Liver (tissue), 9 donors: ENCODE data around the gene RAPGEF2. TPM values are rescaled to one million over a fixed set of nuclear protein-coding genes. Genes with fewer than 3 reads are reported as not detected.
"Not testable (repeated sequence)": the region's sequence is repeated elsewhere in the genome, so short reads cannot be mapped to it uniquely, and the experiment has no call there.

Source experiments
- DNase-seq: peaks from one replicate; pipeline ENCODE4 v3.0.0-alpha.2; 2017; ENCODE audit warnings: low spot score
- H3K27ac ChIP-seq, 2 donors: one replicate each; pipeline ENCODE4 v1.7.0; 2013; ENCODE audit warnings: inconsistent platforms in 2 of 2, low read length in 2 of 2, control low read depth in 1 of 2, low read depth in 1 of 2, mild to moderate bottlenecking in 1 of 2
- H3K27me3 ChIP-seq, 4 donors: one replicate each; pipeline versions ENCODE4 v1.6.1 to v1.7.0; 2013; ENCODE audit warnings: low read length in 3 of 4, inconsistent platforms in 1 of 4, mild to moderate bottlenecking in 1 of 4, moderate library complexity in 1 of 4; ENCODE audit not compliant: control insufficient read depth in 4 of 4, insufficient read depth in 4 of 4
- H3K36me3 ChIP-seq, 4 donors: one replicate each; pipeline versions ENCODE4 v1.6.1 to v1.7.0; 2013; ENCODE audit warnings: low read length in 3 of 4, mild to moderate bottlenecking in 3 of 4, low read depth in 1 of 4, moderate library complexity in 1 of 4; ENCODE audit not compliant: control insufficient read depth in 4 of 4, insufficient read depth in 3 of 4
- H3K4me1 ChIP-seq, 4 donors: one replicate each; pipeline versions ENCODE4 v1.6.1 to v1.7.0; 2013; ENCODE audit warnings: low read length in 3 of 4, mild to moderate bottlenecking in 3 of 4, moderate library complexity in 1 of 4; ENCODE audit not compliant: control insufficient read depth in 4 of 4, insufficient read depth in 4 of 4
- H3K4me3 ChIP-seq, 3 donors: one replicate each; pipeline versions ENCODE4 v1.6.1 to v1.7.0; 2013; ENCODE audit warnings: low read length in 3 of 3, control low read depth in 1 of 3, low read depth in 1 of 3, mild to moderate bottlenecking in 1 of 3
- H3K9ac ChIP-seq, 2 donors: one replicate each; pipeline ENCODE4 v1.7.0; 2013; ENCODE audit warnings: low read length in 2 of 2, mild to moderate bottlenecking in 2 of 2, moderate library complexity in 2 of 2, control low read depth in 1 of 2, low read depth in 1 of 2
- H3K9me3 ChIP-seq, 4 donors: one replicate each; pipeline versions ENCODE4 v1.6.1 to v1.7.0; 2013; ENCODE audit warnings: low read length in 3 of 4; ENCODE audit not compliant: control insufficient read depth in 4 of 4
- ATF3 ChIP-seq: IDR thresholded peaks from 2 replicates; pipeline ENCODE4 v1.6.1; 2016; ENCODE audit warnings: antibody characterized with exemption
- CTCF ChIP-seq: fragments of 150-350 bp; IDR thresholded peaks from 2 replicates; pipeline ENCODE4 v1.5.1; 2017; ENCODE audit warnings: improper control_type of control experiment, low read depth, low read length; ENCODE audit not compliant: missing input control
- EGR1 ChIP-seq, 2 donors: IDR thresholded peaks; 2 replicates each; pipeline ENCODE4 v1.6.1; 2016 to 2018; ENCODE audit warnings: antibody characterized with exemption in 2 of 2, low read depth in 2 of 2
- FOXA1 ChIP-seq: IDR thresholded peaks from 2 replicates; pipeline ENCODE4 v1.6.1; 2016; ENCODE audit warnings: antibody characterized with exemption
- FOXA2 ChIP-seq: IDR thresholded peaks from 2 replicates; pipeline ENCODE4 v1.6.1; 2016; ENCODE audit warnings: antibody characterized with exemption
- HNF4A ChIP-seq, 2 donors: conservative IDR thresholded peaks; 2 replicates each; pipeline ENCODE4 v1.6.1; 2016; ENCODE audit warnings: antibody characterized with exemption in 2 of 2, mild to moderate bottlenecking in 2 of 2
- HNF4G ChIP-seq: IDR thresholded peaks from 2 replicates; pipeline ENCODE4 v1.6.1; 2016; ENCODE audit warnings: antibody characterized with exemption
- JUND ChIP-seq, 2 donors: IDR thresholded peaks; 2 replicates each; pipeline ENCODE4 v1.6.1; 2016; ENCODE audit warnings: antibody characterized with exemption in 2 of 2
- MAX ChIP-seq: IDR thresholded peaks from 2 replicates; pipeline ENCODE4 v1.6.1; 2016; ENCODE audit warnings: antibody characterized with exemption
- NR2F2 ChIP-seq: IDR thresholded peaks from 2 replicates; pipeline ENCODE4 v1.6.1; 2016; ENCODE audit warnings: antibody characterized with exemption
- RAD21 ChIP-seq, 2 donors: IDR thresholded peaks; 2 replicates each; pipeline ENCODE4 v1.6.1; 2016; ENCODE audit warnings: antibody characterized with exemption in 2 of 2, mild to moderate bottlenecking in 2 of 2
- REST ChIP-seq: IDR thresholded peaks from 2 replicates; pipeline ENCODE4 v1.6.1; 2016; ENCODE audit warnings: antibody characterized with exemption, mild to moderate bottlenecking
- RXRA ChIP-seq, 2 donors: IDR thresholded peaks; 2 replicates each; pipeline ENCODE4 v1.6.1; 2017 to 2018; ENCODE audit warnings: antibody characterized with exemption in 2 of 2, mild to moderate bottlenecking in 1 of 2
- SP1 ChIP-seq: IDR thresholded peaks from 2 replicates; pipeline ENCODE4 v1.6.1; 2018; ENCODE audit warnings: antibody characterized with exemption, mild to moderate bottlenecking
- TAF1 ChIP-seq: conservative IDR thresholded peaks from 2 replicates; pipeline ENCODE4 v1.6.1; 2016; ENCODE audit warnings: antibody characterized with exemption, mild to moderate bottlenecking
- YY1 ChIP-seq: IDR thresholded peaks from 2 replicates; pipeline ENCODE4 v1.6.1; 2016; ENCODE audit warnings: antibody characterized with exemption, mild to moderate bottlenecking
- ZBTB33 ChIP-seq: IDR thresholded peaks from 2 replicates; pipeline ENCODE4 v1.6.1; 2016; ENCODE audit warnings: antibody characterized with exemption
- WGBS: extraction: QIAGEN DNeasy Blood & Tissue Kit; methylation state at CpG from one replicate; pipeline ENCODE4 v1.1.7; 2013; 5-methylcytosine and 5-hydroxymethylcytosine counted together
- polyA plus RNA-seq, 2 donors: library from polyadenylated mRNA; stranded (reverse) in 1 of 2; unstranded in 1 of 2; fragments of 200-250 nt in 1 of 2; fragments of >200 nt in 1 of 2; fragmentation: Nextera tagmentation in 1 of 2; extraction: Ambion mirVana in 1 of 2; gene quantifications; one replicate each; pipeline versions ENCODE4 v1.2.1 to v1.2.3, GENCODE V29; 2013 to 2015
- total RNA-seq, 2 donors: library from RNA; depleted of rRNA; stranded (reverse); fragments of >200 nt; gene quantifications; one replicate each; pipeline ENCODE4 v1.2.3, GENCODE V29; 2014
- donor health status: healthy.
- donor health status: healthy.
- donor health status: healthy.
- donor health status: healthy.
- donor health status: healthy.

The RAPGEF2 gene
- total and polyA plus RNA-seq, 4 donors: 7.3 to 90.4 (median 32.2) TPM

GRCh38 chr4:159062381-159062780 is 40.5 kb upstream of the RAPGEF2 start:
- H3K9me3 ChIP-seq: no peaks in the 10 kb centered on the region
- no peaks in the 10 kb centered on the region for H3K36me3 ChIP-seq
- no peak overlapping the region for H3K4me3 ChIP-seq
- 53% methylated on average over 2 of the region's 2 CpGs for WGBS
- no peak overlapping the region for H3K27ac ChIP-seq
- no peak overlapping the region for H3K9ac ChIP-seq
- no peaks in the 10 kb centered on the region for H3K4me1 ChIP-seq
- H3K27me3 ChIP-seq: no peaks in the 10 kb centered on the region
- no peak for TF ChIP-seq YY1
- DNase-seq: no peak

GRCh38 chr4:159065513-159066240 is 37.2 kb upstream of the RAPGEF2 start:
- Histone ChIP-seq H3K27me3 (no peaks in the 10 kb centered on the region), H3K36me3 (no peaks in the 10 kb centered on the region), H3K9me3 (no peaks in the 10 kb centered on the region), H3K4me1 (no peaks in the 10 kb centered on the region), H3K27ac (no peak overlapping the region), H3K4me3 (no peak overlapping the region), H3K9ac (no peak overlapping the region)
- DNase-seq: no peak
- TF ChIP-seq ATF3 (no peak), FOXA2 (no peak), HNF4A (conservative IDR thresholded peaks at IDR 0.05) (no peak), RXRA (IDR thresholded peaks at IDR 0.05) (no peak), EGR1 (IDR thresholded peaks at IDR 0.05; ENCODE audit: low read depth in 2 of 2) (no peak), REST (no peak), JUND (IDR thresholded peaks at IDR 0.05) (no peak), ZBTB33 (no peak), YY1 (no peak), RAD21 (IDR thresholded peaks at IDR 0.05) (no peak), HNF4G (no peak), SP1 (no peak), TAF1 (no peak), MAX (no peak), FOXA1 (no peak), CTCF (no peak), NR2F2 (no peak)
- WGBS: 98% methylated on average over 3 of the region's 3 CpGs

- not testable (repeated sequence) for H3K9ac ChIP-seq, H3K4me1 ChIP-seq, H3K36me3 ChIP-seq, DNase-seq, H3K27ac ChIP-seq, H3K27me3 ChIP-seq, H3K4me3 ChIP-seq, H3K9me3 ChIP-seq
- 92% methylated on average over 5 of the region's 5 CpGs for WGBS
These were observed 34.7 kb upstream of the RAPGEF2 start for GRCh38 chr4:159068139-159068538.
